Activated T-helper 17 cell treated with anti-CD3 and anti-CD28 coated beads, Interleukin-2, amount 50 U/mL, for 72 hours (primary cell): Measurements from ENCODE around the gene ODC1. TPM values are rescaled to one million over a fixed set of nuclear protein-coding genes. Genes with fewer than 3 reads are reported as not detected.

ENCODE experiments used
- ATAC-seq: fragments of 150-1000 bp; cut with Tn5 transposase; replicated peaks from 2 replicates; pipeline ENCODE4 v1.10.0; 2021; ENCODE audit warnings: mild to moderate bottlenecking, moderate library complexity
- H3K27ac Mint-ChIP-seq: one replicate; pipeline ENCODE4 v1.8.0; 2022; ENCODE audit warnings: mixed read lengths
- H3K27me3 Mint-ChIP-seq: one replicate; pipeline ENCODE4 v1.8.0; 2022; ENCODE audit warnings: mixed read lengths
- H3K36me3 Mint-ChIP-seq: one replicate; pipeline ENCODE4 v1.8.0; 2022; ENCODE audit warnings: low read depth, mild to moderate bottlenecking, mixed read lengths
- H3K4me1 Mint-ChIP-seq: one replicate; pipeline ENCODE4 v1.8.0; 2022; ENCODE audit warnings: mixed read lengths
- H3K4me3 Mint-ChIP-seq: one replicate; pipeline ENCODE4 v1.8.0; 2022; ENCODE audit warnings: mild to moderate bottlenecking, mixed read lengths
- H3K9me3 Mint-ChIP-seq: one replicate; pipeline ENCODE4 v1.8.0; 2022; ENCODE audit warnings: mixed read lengths
- total RNA-seq, 2 donors: library from RNA; stranded (reverse); gene quantifications; one replicate each; pipeline ENCODE4 v1.2.3, GENCODE V29; 2022

The ODC1 gene
- total RNA-seq, 2 donors from 2014 or later, result 60.3 to 180 TPM

DNA sequence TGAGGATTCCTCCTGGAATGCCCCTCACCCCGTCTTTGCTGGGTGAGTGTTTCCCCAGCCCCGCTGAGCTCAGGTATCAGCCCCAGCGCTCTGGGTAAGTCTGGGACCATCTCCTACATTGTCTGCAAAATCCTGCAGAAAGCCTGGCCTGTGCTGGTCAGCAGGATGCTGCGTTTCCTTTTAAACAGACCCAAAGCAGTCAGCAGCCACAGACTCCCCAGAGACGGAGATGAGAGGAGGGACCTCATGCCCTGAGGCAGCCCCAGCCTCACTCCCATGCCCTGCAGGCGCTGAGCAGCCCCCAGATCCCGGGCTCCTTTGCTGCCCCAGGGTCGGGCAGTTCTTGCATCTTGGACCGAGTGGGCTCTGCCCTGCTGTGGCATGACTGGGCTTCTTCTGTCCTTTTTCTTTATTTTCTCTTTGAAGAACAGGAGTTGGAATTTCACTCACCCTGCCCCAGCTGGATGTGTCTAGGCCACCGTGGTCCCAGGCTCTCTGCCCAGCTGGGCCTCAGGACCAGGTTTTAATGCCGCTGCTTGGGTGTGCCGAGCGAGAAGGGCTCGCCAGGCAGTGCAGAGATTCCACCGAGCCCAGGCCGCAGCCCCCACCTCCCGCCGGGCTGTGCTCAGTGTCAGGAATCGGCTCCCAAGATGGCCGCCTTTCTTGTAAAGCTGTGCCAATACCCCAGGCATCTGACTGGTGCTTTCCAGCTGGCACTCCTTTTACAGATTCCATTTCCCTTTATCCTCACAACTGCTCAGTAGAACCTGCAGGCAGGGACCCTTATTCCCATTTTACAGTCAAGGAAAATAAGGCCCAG lies 43.6 kb downstream of the ODC1 start:
- peaks cover 87% of the 10 kb centered on the region for H3K36me3 Mint-ChIP-seq
- no peaks in the 10 kb centered on the region for H3K9me3 Mint-ChIP-seq
- H3K4me1 Mint-ChIP-seq, result peaks cover 61% of the 10 kb centered on the region
- ATAC-seq, result no peak
- peak overlapping the region; percentile 17 for H3K4me3 Mint-ChIP-seq
- H3K27me3 Mint-ChIP-seq, result no peaks in the 10 kb centered on the region
- peak overlapping the region; percentile 66 for H3K27ac Mint-ChIP-seq

- Mint-ChIP-seq H3K27ac (peak overlapping the region; percentile 90), H3K27me3 (no peaks in the 10 kb centered on the region), H3K4me3 (peak overlapping the region; percentile 49), H3K4me1 (peaks cover 48% of the 10 kb centered on the region), H3K9me3 (no peaks in the 10 kb centered on the region), H3K36me3 (peaks cover 85% of the 10 kb centered on the region)
- ATAC-seq, result no peak
Measured at GRCh38 chr2:10402653-10403215, 45.4 kb downstream of the ODC1 start.

GRCh38 chr2:10402062-10402585 lies 46.0 kb downstream of the ODC1 start:
- peak; percentile 44 for ATAC-seq
- H3K36me3 Mint-ChIP-seq, result peaks cover 81% of the 10 kb centered on the region
- peak overlapping the region; percentile 49 for H3K4me3 Mint-ChIP-seq
- no peaks in the 10 kb centered on the region for H3K27me3 Mint-ChIP-seq
- H3K9me3 Mint-ChIP-seq, result no peaks in the 10 kb centered on the region
- peaks cover 44% of the 10 kb centered on the region for H3K4me1 Mint-ChIP-seq
- H3K27ac Mint-ChIP-seq, result peak overlapping the region; percentile 90

GRCh38 chr2:10400978-10401951 lies 46.9 kb downstream of the ODC1 start:
- Mint-ChIP-seq H3K4me1 (peaks cover 38% of the 10 kb centered on the region), H3K9me3 (no peaks in the 10 kb centered on the region), H3K36me3 (peaks cover 73% of the 10 kb centered on the region), H3K27ac (peak overlapping the region; percentile 90), H3K27me3 (no peaks in the 10 kb centered on the region), H3K4me3 (peak overlapping the region; percentile 49)
- no peak for ATAC-seq

GRCh38 chr2:10400568-10400977 lies 47.6 kb downstream of the ODC1 start:
- Mint-ChIP-seq H3K4me1 (peaks cover 43% of the 10 kb centered on the region), H3K36me3 (peaks cover 73% of the 10 kb centered on the region), H3K27ac (peak overlapping the region; percentile 90), H3K4me3 (peak overlapping the region; percentile 49), H3K9me3 (no peaks in the 10 kb centered on the region), H3K27me3 (no peaks in the 10 kb centered on the region)
- peak; percentile 88 for ATAC-seq

- peaks cover 45% of the 10 kb centered on the region for H3K4me1 Mint-ChIP-seq
- peaks cover 75% of the 10 kb centered on the region for H3K36me3 Mint-ChIP-seq
- H3K27ac Mint-ChIP-seq, result peak overlapping the region; percentile 90
- no peaks in the 10 kb centered on the region for H3K27me3 Mint-ChIP-seq
- H3K4me3 Mint-ChIP-seq, result peak overlapping the region; percentile 49
- peak; percentile 1 for ATAC-seq
- H3K9me3 Mint-ChIP-seq, result no peaks in the 10 kb centered on the region
Measured at GRCh38 chr2:10400002-10400401, 48.1 kb downstream of the ODC1 start.

- Mint-ChIP-seq H3K4me3 (peak overlapping the region; percentile 49), H3K36me3 (peaks cover 71% of the 10 kb centered on the region), H3K27me3 (no peaks in the 10 kb centered on the region), H3K4me1 (peaks cover 47% of the 10 kb centered on the region), H3K9me3 (no peaks in the 10 kb centered on the region), H3K27ac (peak overlapping the region; percentile 90)
- ATAC-seq, result no peak
Measured at GRCh38 chr2:10399358-10399757, 48.8 kb downstream of the ODC1 start.

DNA sequence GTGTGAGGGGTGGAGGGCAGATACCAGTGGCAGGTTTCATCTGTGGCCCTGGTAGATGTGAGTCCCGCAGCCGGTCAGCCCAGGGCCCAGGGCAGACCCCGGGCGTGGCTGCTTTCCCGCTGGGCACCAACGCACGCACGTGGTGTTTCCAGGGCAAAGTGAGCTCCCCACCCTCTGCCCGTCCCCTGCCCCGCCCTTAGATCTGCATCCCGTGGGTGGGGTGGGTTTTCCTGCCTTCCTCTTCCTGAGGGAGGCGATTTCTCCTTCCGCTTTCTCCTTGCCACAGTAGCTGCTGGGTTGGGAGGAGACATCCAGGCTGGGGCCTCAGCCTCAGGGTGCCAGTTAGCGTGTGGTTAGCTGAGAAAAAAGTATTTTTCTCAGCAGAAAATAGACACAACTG lies 49.6 kb downstream of the ODC1 start:
- Mint-ChIP-seq H3K4me3 (peak overlapping the region; percentile 37), H3K4me1 (peaks cover 41% of the 10 kb centered on the region), H3K36me3 (peaks cover 67% of the 10 kb centered on the region), H3K9me3 (no peaks in the 10 kb centered on the region), H3K27me3 (no peaks in the 10 kb centered on the region), H3K27ac (peak overlapping the region; percentile 86)
- no peak for ATAC-seq

GRCh38 chr2:10397878-10398277 lies 50.2 kb downstream of the ODC1 start:
- Mint-ChIP-seq H3K4me1 (peaks cover 41% of the 10 kb centered on the region), H3K27me3 (no peaks in the 10 kb centered on the region), H3K36me3 (peaks cover 60% of the 10 kb centered on the region), H3K9me3 (no peaks in the 10 kb centered on the region), H3K27ac (peak overlapping the region; percentile 81), H3K4me3 (no peak overlapping the region)
- ATAC-seq, result no peak

DNA sequence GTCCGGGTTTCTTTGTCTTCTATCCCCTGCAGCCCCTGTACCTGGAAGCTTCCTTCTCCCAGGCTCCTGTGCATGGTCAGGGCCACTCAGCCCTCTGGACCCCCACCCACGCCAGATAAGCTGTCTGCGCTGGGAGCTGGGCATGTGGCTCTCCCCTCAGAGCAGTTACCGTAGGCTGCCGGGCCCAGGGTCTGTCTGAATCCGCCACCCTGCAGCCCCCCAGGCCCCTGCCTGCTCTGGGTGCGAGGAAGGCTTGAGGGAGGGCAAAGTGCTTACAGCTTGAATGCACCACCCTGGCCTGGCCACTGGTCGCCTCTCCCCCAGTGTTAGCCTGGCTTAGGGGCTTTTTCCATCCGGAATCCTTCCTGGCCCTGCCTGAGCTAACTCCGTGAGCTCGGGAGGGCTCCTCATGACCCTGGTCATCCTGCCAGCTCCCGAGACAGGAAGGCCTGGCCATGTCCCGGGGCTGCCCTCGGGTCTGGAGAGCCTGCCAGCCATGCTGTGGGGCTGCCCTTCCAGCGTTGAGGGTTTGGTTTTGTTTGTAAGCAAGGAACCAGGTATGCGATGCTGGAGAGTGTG lies 50.7 kb downstream of the ODC1 start:
- Mint-ChIP-seq H3K36me3 (peaks cover 56% of the 10 kb centered on the region), H3K4me3 (no peak overlapping the region), H3K27ac (peak overlapping the region; percentile 81), H3K9me3 (no peaks in the 10 kb centered on the region), H3K4me1 (peaks cover 43% of the 10 kb centered on the region), H3K27me3 (no peaks in the 10 kb centered on the region)
- ATAC-seq, result no peak

- Mint-ChIP-seq H3K27ac (no peak overlapping the region), H3K36me3 (peaks cover 52% of the 10 kb centered on the region)
- no peak for ATAC-seq
Measured at GRCh38 chr2:10396464-10396863, 51.7 kb downstream of the ODC1 start.

GRCh38 chr2:10395893-10396292 lies 52.2 kb downstream of the ODC1 start:
- H3K27ac Mint-ChIP-seq, result peak overlapping the region; percentile 89
- ATAC-seq, result no peak
- no peak overlapping the region for H3K4me3 Mint-ChIP-seq

More at GRCh38 chr2:10396464-10396863, 51.7 kb downstream of the ODC1 start:
- Mint-ChIP-seq H3K27me3 (no peaks in the 10 kb centered on the region), H3K9me3 (no peaks in the 10 kb centered on the region), H3K4me1 (peaks cover 44% of the 10 kb centered on the region), H3K4me3 (no peak overlapping the region)

GRCh38 chr2:10393640-10393982 lies 54.5 kb downstream of the ODC1 start:
- H3K27ac Mint-ChIP-seq, result peak overlapping the region; percentile 79
- ATAC-seq, result no peak
- peaks cover 48% of the 10 kb centered on the region for H3K4me1 Mint-ChIP-seq
- H3K9me3 Mint-ChIP-seq, result no peaks in the 10 kb centered on the region
- peaks cover 32% of the 10 kb centered on the region for H3K36me3 Mint-ChIP-seq
- H3K4me3 Mint-ChIP-seq, result no peak overlapping the region
- H3K27me3 Mint-ChIP-seq, result no peaks in the 10 kb centered on the region

More at GRCh38 chr2:10395893-10396292, 52.2 kb downstream of the ODC1 start:
- peaks cover 52% of the 10 kb centered on the region for H3K36me3 Mint-ChIP-seq
- peaks cover 44% of the 10 kb centered on the region for H3K4me1 Mint-ChIP-seq
- H3K27me3 Mint-ChIP-seq, result no peaks in the 10 kb centered on the region
- no peaks in the 10 kb centered on the region for H3K9me3 Mint-ChIP-seq
